ENCODE measurements around the gene WFIKKN1. TPM values are rescaled to one million over a fixed set of nuclear protein-coding genes. Genes with fewer than 3 reads are reported as not detected.

WFIKKN1 gene
- total RNA-seq, 2 experiments from 2014 or later, result 0.47 to 1.2 TPM

- H2AFZ ChIP-seq (ENCODE audit: low read length), result peak overlapping the region; percentile 56; the same call in 1 of the 2 replicates
- intact Hi-C loops (cut with micrococcal nuclease; ENCODE audit: unreplicated experiment), result loop anchor here (1.0 kb wide), 1 partner anchor 47 kb away; the partner anchor contains the start of gene METTL26
- H3K4me1 ChIP-seq (ENCODE audit: insufficient read depth, low read length, poor library complexity, severe bottlenecking), result peaks cover 25% of the 10 kb centered on the region
These were observed 41.7 kb upstream of the WFIKKN1 start for GRCh38 chr16:588889-589657.

GRCh38 chr16:589658-590187 is 41.1 kb upstream of the WFIKKN1 start, which contains the start of gene RAB40C:
Gene RAB40C (plus strand): TSS chr16:590066. CDS start chr16:590292, 226 bp downstream.
- peak; percentile 99 for DNase-seq (ENCODE audit: low spot score)
- Histone ChIP-seq H3K9me2 (ENCODE audit: insufficient read depth, low read length) (no peaks in the 10 kb centered on the region), H3K4me3 (ENCODE audit: low read depth, low read length, poor library complexity, severe bottlenecking) (peak within 1 kb of the TSS; percentile 84), H3K4me2 (ENCODE audit: low read length) (peak within 1 kb of the TSS; percentile 83), H4K20me1 (ENCODE audit: insufficient read depth, low read length) (no peaks in the 10 kb centered on the region), H3K27ac (ENCODE audit: low read depth, low read length, poor library complexity, severe bottlenecking) (peak within 1 kb of the TSS; percentile 89), H2AFZ (ENCODE audit: low read length) (peak within 1 kb of the TSS; percentile 56; the same call in 1 of the 2 replicates), H3K36me3 (ENCODE audit: insufficient read depth, low read length) (peaks cover 4% of the 10 kb centered on the region; the same call in 1 of the 2 replicates), H3K9me3 (ENCODE audit: low read length) (no peaks in the 10 kb centered on the region), H3K79me2 (ENCODE audit: insufficient read depth, low read depth, low read length) (peaks cover 20% of the 10 kb centered on the region; the same call in 1 of the 2 replicates), H3K4me1 (ENCODE audit: insufficient read depth, low read length, poor library complexity, severe bottlenecking) (peaks cover 25% of the 10 kb centered on the region)
- intact Hi-C loops (cut with micrococcal nuclease; ENCODE audit: unreplicated experiment), result loop anchor here (1.0 kb wide), 1 partner anchor 47 kb away; the partner anchor contains the start of gene METTL26
- BruUV-seq (replicated peaks), result no TSS peak
- POLR2A ChIA-PET, result no interaction called here
- CTCF ChIA-PET (ENCODE audit: unreplicated experiment), result no interaction called here
- TF ChIP-seq, protein P1, sequence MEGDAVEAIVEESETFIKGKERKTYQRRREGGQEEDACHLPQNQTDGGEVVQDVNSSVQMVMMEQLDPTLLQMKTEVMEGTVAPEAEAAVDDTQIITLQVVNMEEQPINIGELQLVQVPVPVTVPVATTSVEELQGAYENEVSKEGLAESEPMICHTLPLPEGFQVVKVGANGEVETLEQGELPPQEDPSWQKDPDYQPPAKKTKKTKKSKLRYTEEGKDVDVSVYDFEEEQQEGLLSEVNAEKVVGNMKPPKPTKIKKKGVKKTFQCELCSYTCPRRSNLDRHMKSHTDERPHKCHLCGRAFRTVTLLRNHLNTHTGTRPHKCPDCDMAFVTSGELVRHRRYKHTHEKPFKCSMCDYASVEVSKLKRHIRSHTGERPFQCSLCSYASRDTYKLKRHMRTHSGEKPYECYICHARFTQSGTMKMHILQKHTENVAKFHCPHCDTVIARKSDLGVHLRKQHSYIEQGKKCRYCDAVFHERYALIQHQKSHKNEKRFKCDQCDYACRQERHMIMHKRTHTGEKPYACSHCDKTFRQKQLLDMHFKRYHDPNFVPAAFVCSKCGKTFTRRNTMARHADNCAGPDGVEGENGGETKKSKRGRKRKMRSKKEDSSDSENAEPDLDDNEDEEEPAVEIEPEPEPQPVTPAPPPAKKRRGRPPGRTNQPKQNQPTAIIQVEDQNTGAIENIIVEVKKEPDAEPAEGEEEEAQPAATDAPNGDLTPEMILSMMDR (conservative IDR thresholded peaks at IDR 0.05; ENCODE audit: low read length), result no peak
- TF ChIP-seq EZH2phosphoT487 (IDR thresholded peaks at IDR 0.05; ENCODE audit: borderline replicate concordance, low read depth, low read length), result no peak

More at GRCh38 chr16:588889-589657, 41.7 kb upstream of the WFIKKN1 start:
- no TSS peak for BruUV-seq (replicated peaks)
- H3K27ac ChIP-seq (ENCODE audit: low read depth, low read length, poor library complexity, severe bottlenecking), result peak overlapping the region; percentile 89
- no peaks in the 10 kb centered on the region for H3K9me3 ChIP-seq (ENCODE audit: low read length)
- peaks cover 20% of the 10 kb centered on the region; the same call in 1 of the 2 replicates for H3K79me2 ChIP-seq (ENCODE audit: insufficient read depth, low read depth, low read length)
- H4K20me1 ChIP-seq (ENCODE audit: insufficient read depth, low read length), result no peaks in the 10 kb centered on the region
- peak overlapping the region; percentile 82 for H3K4me3 ChIP-seq (ENCODE audit: low read depth, low read length, poor library complexity, severe bottlenecking)
- TF ChIP-seq EZH2phosphoT487 (IDR thresholded peaks at IDR 0.05; ENCODE audit: borderline replicate concordance, low read depth, low read length), result no peak
- TF ChIP-seq, protein P1 (conservative IDR thresholded peaks at IDR 0.05; ENCODE audit: low read length), result no peak
- peaks cover 4% of the 10 kb centered on the region; the same call in 1 of the 2 replicates for H3K36me3 ChIP-seq (ENCODE audit: insufficient read depth, low read length)
- peak overlapping the region; percentile 80 for H3K4me2 ChIP-seq (ENCODE audit: low read length)
- ChIA-PET POLR2A (no interaction called here), CTCF (ENCODE audit: unreplicated experiment) (interaction anchor here (0.6 kb wide), 1 partner anchor 92 kb away, joined by 3 read pairs; no protein-coding TSS in a partner anchor)
- no peaks in the 10 kb centered on the region for H3K9me2 ChIP-seq (ENCODE audit: insufficient read depth, low read length)
- DNase-seq (ENCODE audit: low spot score), result peak; percentile 96
